H1 (cell line): ENCODE results near the gene TRAPPC12. TPM values are rescaled to one million over a fixed set of nuclear protein-coding genes. Genes with fewer than 3 reads are reported as not detected.
"Not testable (repeated sequence)": the region's sequence is repeated elsewhere in the genome, so short reads cannot be mapped to it uniquely, and the experiment has no call there.

Experiments
- CTCF ChIA-PET: fragments of 300-600 bp; sonication (Branson Sonifier 250); formaldehyde crosslinking; loops from one replicate; lab custom pipeline; 2021; ENCODE audit not compliant: partially characterized antibody; lab: Charles Lee
- POLR2A ChIA-PET: fragments of 300-600 bp; sonication (Branson Sonifier 250); formaldehyde crosslinking; loops from one replicate; lab custom pipeline; 2021; ENCODE audit warnings: inconsistent platforms; ENCODE audit not compliant: partially characterized antibody; lab: Charles Lee
- DNase-seq, 2 experiments: peaks; one replicate each; pipeline versions ENCODE4 v3.0.0 to v3.0.0-alpha.2; 2010 to 2022; ENCODE audit warnings: low spot score in 2 of 2, low read depth in 1 of 2, mixed read lengths in 1 of 2
- FAIRE-seq: peaks from 2 replicates; lab custom pipeline; 2011; peaks lifted over from hg19 to GRCh38; lab: Jason Lieb, UNC
- H2AFZ ChIP-seq: 2 replicates; pipeline ENCODE4 v1.8.1; 2012; ENCODE audit warnings: low read length, inconsistent platforms
- H2AK5ac ChIP-seq: 2 replicates; pipeline ENCODE4 v1.6.1; 2013; ENCODE audit warnings: low read depth, low read length
- H2BK120ac ChIP-seq: replicated peaks from 2 replicates; pipeline ENCODE3; 2013; ENCODE audit warnings: low read depth, low read length, inconsistent platforms
- H2BK12ac ChIP-seq: 2 replicates; pipeline ENCODE4 v1.6.1; 2013; ENCODE audit warnings: low read depth, low read length
- H2BK15ac ChIP-seq: 2 replicates; pipeline ENCODE4 v1.6.1; 2013; ENCODE audit warnings: low read length
- H2BK20ac ChIP-seq: 2 replicates; pipeline ENCODE4 v1.6.1; 2013; ENCODE audit warnings: low read length
- H2BK5ac ChIP-seq: 2 replicates; pipeline ENCODE4 v1.6.1; 2013; ENCODE audit warnings: low read depth, low read length
- H3K14ac ChIP-seq: 2 replicates; pipeline ENCODE4 v1.6.1; 2013; ENCODE audit warnings: inconsistent platforms; ENCODE audit not compliant: insufficient read length
- H3K18ac ChIP-seq: 2 replicates; pipeline ENCODE4 v1.6.1; 2013; ENCODE audit warnings: low read length; ENCODE audit errors: extremely low read depth
- H3K23ac ChIP-seq: 2 replicates; pipeline ENCODE4 v1.6.1; 2013; ENCODE audit warnings: inconsistent platforms; ENCODE audit not compliant: insufficient read length
- H3K23me2 ChIP-seq: 2 replicates; pipeline ENCODE4 v1.6.1; 2013; ENCODE audit warnings: low read depth, low read length
- H3K27ac ChIP-seq: 2 replicates; pipeline ENCODE4 v1.6.1; 2011; ENCODE audit warnings: low read depth, low read length, inconsistent platforms
- H3K27me3 ChIP-seq, 4 experiments: replicated peaks in 1 of 4; 1 replicate in 1 of 4; 2 replicates in 3 of 4; pipeline versions ENCODE4 v1.6.1 to v1.8.1; 2011 to 2013; ENCODE audit warnings: low read length in 3 of 4, mild to moderate bottlenecking in 3 of 4, inconsistent platforms in 2 of 4, mixed read lengths in 2 of 4, moderate library complexity in 1 of 4; ENCODE audit not compliant: control insufficient read depth in 3 of 4, insufficient read depth in 3 of 4; ENCODE audit errors: extremely low read depth in 1 of 4
- H3K36me3 ChIP-seq, 4 experiments: 2 replicates each; pipeline versions ENCODE4 v1.6.1 to v1.8.1; 2011 to 2013; ENCODE audit warnings: mild to moderate bottlenecking in 4 of 4, low read length in 3 of 4, moderate library complexity in 2 of 4, control low read depth in 1 of 4, inconsistent platforms in 1 of 4; ENCODE audit not compliant: insufficient read depth in 4 of 4, control insufficient read depth in 2 of 4
- H3K4ac ChIP-seq: replicated peaks from 2 replicates; pipeline ENCODE3; 2013; ENCODE audit warnings: low read length, low read depth, mixed read lengths, inconsistent platforms; ENCODE audit not compliant: insufficient read length
- H3K4me1 ChIP-seq, 4 experiments: replicated peaks in 1 of 4; 1 replicate in 1 of 4; 2 replicates in 3 of 4; pipeline versions ENCODE4 v1.6.1 to v1.8.1; 2011 to 2013; ENCODE audit warnings: low read length in 3 of 4, inconsistent platforms in 2 of 4, mixed read lengths in 1 of 4; ENCODE audit not compliant: insufficient read depth in 4 of 4, control insufficient read depth in 3 of 4
- H3K4me2 ChIP-seq, 2 experiments: 2 replicates each; pipeline versions ENCODE4 v1.6.1 to v1.8.1; 2011 to 2013; ENCODE audit warnings: low read depth in 2 of 2, low read length in 2 of 2, control low read depth in 1 of 2, inconsistent platforms in 1 of 2, mild to moderate bottlenecking in 1 of 2; ENCODE audit not compliant: insufficient read depth in 1 of 2
- H3K4me3 ChIP-seq, 4 experiments: fragments of 200-600, 300-600 bp in 1 of 4; sonication (generic), shearing (Covaris generic), sonication (Bioruptor Twin) in 1 of 4; 2 replicates each; pipeline versions ENCODE4 v1.5.1 to v1.8.1; 2011 to 2016; ENCODE audit warnings: low read length in 4 of 4, low read depth in 3 of 4, control low read depth in 2 of 4, inconsistent platforms in 2 of 4, mild to moderate bottlenecking in 2 of 4, mixed read lengths in 1 of 4, moderate library complexity in 1 of 4; ENCODE audit not compliant: insufficient read depth in 2 of 4; ENCODE audit errors: extremely low read depth in 1 of 4
- H3K56ac ChIP-seq: replicated peaks from 2 replicates; pipeline ENCODE3; 2013; ENCODE audit warnings: low read depth, mild to moderate bottlenecking, mixed read lengths, low read length, inconsistent platforms; ENCODE audit not compliant: insufficient read length
- H3K79me1 ChIP-seq: 2 replicates; pipeline ENCODE4 v1.6.1; 2013; ENCODE audit warnings: low read depth, low read length, control low read depth
- H3K79me2 ChIP-seq, 2 experiments: 2 replicates each; pipeline versions ENCODE4 v1.6.1 to v1.8.1; 2012 to 2013; ENCODE audit warnings: low read length in 2 of 2, mild to moderate bottlenecking in 2 of 2, inconsistent platforms in 1 of 2; ENCODE audit not compliant: insufficient read depth in 2 of 2, control insufficient read depth in 1 of 2
- H3K9ac ChIP-seq, 4 experiments: replicated peaks in 1 of 4; 1 replicate in 1 of 4; 2 replicates in 3 of 4; pipeline versions ENCODE4 v1.6.1 to v1.8.1; 2011 to 2013; ENCODE audit warnings: low read depth in 3 of 4, low read length in 3 of 4, control low read depth in 2 of 4, mild to moderate bottlenecking in 2 of 4, moderate library complexity in 2 of 4, inconsistent platforms in 1 of 4; ENCODE audit errors: extremely low read depth in 1 of 4
- H3K9me3 ChIP-seq, 2 experiments: 2 replicates each; pipeline versions ENCODE4 v1.6.1 to v1.8.1; 2012 to 2013; ENCODE audit warnings: mild to moderate bottlenecking in 2 of 2, moderate library complexity in 2 of 2, control low read depth in 1 of 2, inconsistent platforms in 1 of 2, low read depth in 1 of 2, low read length in 1 of 2, mixed read lengths in 1 of 2; ENCODE audit not compliant: insufficient read depth in 2 of 2
- H4K20me1 ChIP-seq, 2 experiments: replicated peaks in 1 of 2; 2 replicates each; pipeline versions ENCODE3 to v1.8.1; 2011 to 2013; ENCODE audit warnings: inconsistent platforms in 2 of 2, low read length in 2 of 2, mild to moderate bottlenecking in 1 of 2; ENCODE audit not compliant: insufficient read depth in 2 of 2, control insufficient read depth in 1 of 2
- H4K5ac ChIP-seq: 2 replicates; pipeline ENCODE4 v1.6.1; 2013; ENCODE audit warnings: low read length, low read depth, mixed read lengths, inconsistent platforms; ENCODE audit not compliant: insufficient read length
- H4K8ac ChIP-seq: 2 replicates; pipeline ENCODE4 v1.8.0; 2013; ENCODE audit warnings: mild to moderate bottlenecking, moderate library complexity, low read length, inconsistent platforms; ENCODE audit not compliant: insufficient read depth; ENCODE audit errors: extremely low read depth
- H4K91ac ChIP-seq: replicated peaks from 2 replicates; pipeline ENCODE3; 2013; ENCODE audit warnings: low read length, mixed read lengths, inconsistent platforms; ENCODE audit not compliant: insufficient read length
- EZH2 ChIP-seq: fragments of 200-600 bp; sonication (generic); IDR thresholded peaks from 2 replicates; pipeline ENCODE4 v1.7.1; 2012; ENCODE audit warnings: low read depth, mild to moderate bottlenecking, moderate library complexity, low read length, inconsistent platforms; ENCODE audit not compliant: severe bottlenecking
- JUN ChIP-seq: IDR thresholded peaks from 2 replicates; pipeline ENCODE4 v1.6.1; 2011; ENCODE audit warnings: low read depth, mild to moderate bottlenecking, improper control_type of control experiment, low read length
- MAX ChIP-seq: IDR thresholded peaks from 2 replicates; pipeline ENCODE4 v1.6.1; 2012; ENCODE audit warnings: inconsistent platforms
- SRF ChIP-seq: IDR thresholded peaks from 2 replicates; pipeline ENCODE4 v1.6.1; 2011; ENCODE audit warnings: mild to moderate bottlenecking, low read depth, low read length, moderate library complexity
- SUZ12 ChIP-seq: fragments of 200-600 bp; sonication (generic); IDR thresholded peaks from 2 replicates; pipeline ENCODE4 v1.6.1; 2012; ENCODE audit warnings: mild to moderate bottlenecking, inconsistent platforms, low read length, moderate library complexity, mixed read lengths
- WGBS, 2 experiments: shearing (Covaris generic) in 1 of 2; methylation state at CpG; one replicate each; pipeline versions ENCODE4 v1.1.6 to v1.1.7; 2013 to 2015; ENCODE audit warnings: low lambda C conversion rate in 2 of 2, mixed read lengths in 2 of 2, inconsistent platforms in 1 of 2, low coverage in 1 of 2, missing lambda C conversion rate in 1 of 2; ENCODE audit not compliant: insufficient replicate concordance in 2 of 2, insufficient coverage in 1 of 2, insufficient read length in 1 of 2; ENCODE audit errors: extremely low coverage in 1 of 2, missing lambda C conversion rate in 1 of 2; 5-methylcytosine and 5-hydroxymethylcytosine counted together
- polyA plus RNA-seq, 7 experiments: library from polyadenylated mRNA; depleted of rRNA in 3 of 7; stranded (reverse) in 5 of 7; unstranded in 2 of 7; fragments of >200 nt in 5 of 7; fragments of 200-250 nt in 2 of 7; gene quantifications; 1 replicate in 5 of 7; 2 replicates in 1 of 7; 4 replicates in 1 of 7; pipeline versions ENCODE4 v1.2.1 to v1.2.3, GENCODE V29; 2011 to 2013; ENCODE audit warnings: missing spikeins in 2 of 7, mixed read lengths in 2 of 7
- total RNA-seq: library from RNA; stranded (reverse); fragmentation: NEBNext Ultra II Directional; extraction: Animal tissue kit (Norgen Biotek cat#: 25700); gene quantifications from 2 replicates; pipeline ENCODE4 v1.2.1, GENCODE V29; 2021

The TRAPPC12 gene
- total and polyA plus RNA-seq, 2 of the 8 experiments (the other 6 are each of a cell fraction or from before 2014, with no cell fraction given), result 35.0 to 67.3 TPM

- no peak for TF ChIP-seq EZH2
- TF ChIP-seq JUN, result no peak
- TF ChIP-seq MAX, result no peak
- TF ChIP-seq SRF, result no peak
- TF ChIP-seq SUZ12, result no peak
These were observed 22.7 kb upstream of the TRAPPC12 start (continued) for GRCh38 chr2:3356799-3357198.

GRCh38 chr2:3357446-3357845 lies 22.0 kb upstream of the TRAPPC12 start:
- not testable (repeated sequence) for H3K4ac ChIP-seq, H3K27ac ChIP-seq, H3K9ac ChIP-seq, H3K4me3 ChIP-seq, H2AFZ ChIP-seq, H3K79me1 ChIP-seq, H3K9me3 ChIP-seq, H3K18ac ChIP-seq, H4K20me1 ChIP-seq, H4K91ac ChIP-seq, DNase-seq, H2AK5ac ChIP-seq, H3K4me2 ChIP-seq, H3K14ac ChIP-seq, H3K27me3 ChIP-seq, H3K56ac ChIP-seq, H2BK5ac ChIP-seq, H4K5ac ChIP-seq, H2BK20ac ChIP-seq, H3K23ac ChIP-seq, FAIRE-seq, H3K23me2 ChIP-seq, H2BK15ac ChIP-seq, H2BK12ac ChIP-seq, H4K8ac ChIP-seq, H2BK120ac ChIP-seq
- peaks cover 0 to 10% (median 0%) of the 10 kb centered on the region in 4 experiments; a peak in 2 of 7 replicates for H3K4me1 ChIP-seq
- H3K36me3 ChIP-seq, result peaks cover 0 to 10% (median 4%) of the 10 kb centered on the region in 4 experiments; a peak in 6 of 8 replicates
- POLR2A ChIA-PET, result interaction anchor here (0.7 to 1.7 kb wide), 3 partner anchors 9 to 22 kb away, joined by 3 to 4 read pairs (median 4); partner anchors contain the start of genes EIPR1 and TRAPPC12
- CTCF ChIA-PET, result interaction anchor here (1.6 to 3.1 kb wide), 2 partner anchors 66 to 104 kb away, joined by 4 to 6 read pairs; no protein-coding TSS in a partner anchor
- H3K79me2 ChIP-seq, result peaks cover 0 to 39% of the 10 kb centered on the region in 2 experiments; a peak in 2 of 4 replicates
- 90% methylated on average over 2 of the region's 2 CpGs; no CpG with 5 or more reads in 1 of the 2 experiments for WGBS, 2 experiments
